WTC11 (cell line): ENCODE measurements around the gene OVOL2. TPM values are rescaled to one million over a fixed set of nuclear protein-coding genes. Genes with fewer than 3 reads are reported as not detected.

Experiments
- ATAC-seq: fragments of 200-7000 bp; cut with Tn5 transposase; 2 replicates; pipeline ENCODE4 v1.10.0; 2021; ENCODE audit warnings: mild to moderate bottlenecking, moderate library complexity
- CTCF ChIA-PET: fragments of 300-600 bp; sonication (Branson Sonifier 250); formaldehyde crosslinking; loops from one replicate; lab custom pipeline; 2021; ENCODE audit warnings: antibody characterized with exemption; lab: Charles Lee
- POLR2A ChIA-PET: fragments of 350-600 bp; sonication (Branson Sonifier 250); formaldehyde crosslinking; loops from one replicate; lab custom pipeline; 2021; ENCODE audit warnings: antibody characterized with exemption; lab: Charles Lee
- DNase-seq: peaks from one replicate; pipeline ENCODE4 v3.0.0; 2021; ENCODE audit warnings: low spot score
- H3K27ac Mint-ChIP-seq: 2 replicates; pipeline ENCODE4 v1.8.0; 2021; ENCODE audit warnings: mixed read lengths
- H3K27me3 Mint-ChIP-seq: 2 replicates; pipeline ENCODE4 v1.8.0; 2021; ENCODE audit warnings: low read depth, mild to moderate bottlenecking, moderate library complexity, mixed read lengths
- H3K36me3 Mint-ChIP-seq: 2 replicates; pipeline ENCODE4 v1.8.0; 2021; ENCODE audit warnings: mixed read lengths
- H3K4me1 Mint-ChIP-seq: 2 replicates; pipeline ENCODE4 v1.8.0; 2022; ENCODE audit warnings: mixed read lengths
- H3K4me3 Mint-ChIP-seq: 2 replicates; pipeline ENCODE4 v1.8.0; 2021; ENCODE audit warnings: mild to moderate bottlenecking, moderate library complexity, mixed read lengths
- H3K9me3 Mint-ChIP-seq: 2 replicates; pipeline ENCODE4 v1.8.0; 2021; ENCODE audit warnings: mixed read lengths
- ELF4 ChIP-seq: sonication (generic); formaldehyde crosslinking; IDR thresholded peaks from 2 replicates; pipeline ENCODE4 v1.8.1; 2022; ENCODE audit warnings: low read depth, mild to moderate bottlenecking, moderate library complexity, missing genetic modification reagents
- EMX1 ChIP-seq: fragments of 250-450 bp; sonication (Bioruptor Pico); IDR thresholded peaks from 2 replicates; pipeline ENCODE4 v1.8.0; 2021; ENCODE audit warnings: mild to moderate bottlenecking
- NFE2L1 ChIP-seq: sonication (generic); formaldehyde crosslinking; IDR thresholded peaks from 2 replicates; pipeline ENCODE4 v1.8.1; 2023; ENCODE audit warnings: missing genetic modification reagents
- NFYB ChIP-seq: sonication (generic); formaldehyde crosslinking; conservative IDR thresholded peaks from 2 replicates; pipeline ENCODE4 v1.8.0; 2022; ENCODE audit warnings: low read depth, missing genetic modification reagents
- ZBTB21 ChIP-seq: sonication (generic); formaldehyde crosslinking; IDR thresholded peaks from 2 replicates; pipeline ENCODE4 v1.8.1; 2023; ENCODE audit warnings: mild to moderate bottlenecking, missing genetic modification reagents, borderline replicate concordance
- ZNF232 ChIP-seq: sonication (generic); formaldehyde crosslinking; IDR thresholded peaks from 2 replicates; pipeline ENCODE4 v1.8.0; 2022; ENCODE audit warnings: mild to moderate bottlenecking, missing genetic modification reagents
- ZNF317 ChIP-seq: sonication (generic); formaldehyde crosslinking; IDR thresholded peaks from 2 replicates; pipeline ENCODE4 v1.8.1; 2023; ENCODE audit warnings: low read depth, mild to moderate bottlenecking, moderate library complexity, missing genetic modification reagents, borderline replicate concordance
- total RNA-seq: library from RNA; stranded (reverse); gene quantifications from 3 replicates; pipeline ENCODE4 v1.2.3, GENCODE V29; 2021
- TF ChIP-seq, protein P1 (sequence below): sonication (generic); formaldehyde crosslinking; IDR thresholded peaks from 2 replicates; pipeline ENCODE4 v1.8.1; 2023; ENCODE audit warnings: mild to moderate bottlenecking, missing genetic modification reagents, moderate library complexity
- TF ChIP-seq, protein P2 (sequence below): sonication (generic); formaldehyde crosslinking; IDR thresholded peaks from 2 replicates; pipeline ENCODE4 v1.8.0; 2022; ENCODE audit warnings: mild to moderate bottlenecking, missing genetic modification reagents
- TF ChIP-seq, protein P3 (sequence below): sonication (generic); formaldehyde crosslinking; IDR thresholded peaks from 2 replicates; pipeline ENCODE4 v1.8.0; 2022; ENCODE audit warnings: mild to moderate bottlenecking, missing genetic modification reagents
- TF ChIP-seq, protein P4 (sequence below): fragments of 250-450 bp; sonication (Bioruptor Pico); IDR thresholded peaks from 2 replicates; pipeline ENCODE4 v2.1.2; 2022; ENCODE audit warnings: mild to moderate bottlenecking, moderate library complexity
- TF ChIP-seq, protein P5 (sequence below): sonication (generic); formaldehyde crosslinking; IDR thresholded peaks from 2 replicates; pipeline ENCODE4 v1.8.1; 2022; ENCODE audit warnings: low read depth, mild to moderate bottlenecking, moderate library complexity, missing genetic modification reagents, borderline replicate concordance
- TF ChIP-seq, protein P6 (sequence below): fragments of 250-450 bp; sonication (Bioruptor Pico); IDR thresholded peaks from 2 replicates; pipeline ENCODE4 v1.9.0; 2021; ENCODE audit warnings: mild to moderate bottlenecking
- TF ChIP-seq, protein P7 (sequence below): fragments of 250-450 bp; sonication (Bioruptor Pico); IDR thresholded peaks from 2 replicates; pipeline ENCODE4 v1.9.0; 2021; ENCODE audit warnings: mild to moderate bottlenecking, borderline replicate concordance

OVOL2 gene
- total RNA-seq, 1 experiment from 2014 or later: 9.8 TPM

DNA sequence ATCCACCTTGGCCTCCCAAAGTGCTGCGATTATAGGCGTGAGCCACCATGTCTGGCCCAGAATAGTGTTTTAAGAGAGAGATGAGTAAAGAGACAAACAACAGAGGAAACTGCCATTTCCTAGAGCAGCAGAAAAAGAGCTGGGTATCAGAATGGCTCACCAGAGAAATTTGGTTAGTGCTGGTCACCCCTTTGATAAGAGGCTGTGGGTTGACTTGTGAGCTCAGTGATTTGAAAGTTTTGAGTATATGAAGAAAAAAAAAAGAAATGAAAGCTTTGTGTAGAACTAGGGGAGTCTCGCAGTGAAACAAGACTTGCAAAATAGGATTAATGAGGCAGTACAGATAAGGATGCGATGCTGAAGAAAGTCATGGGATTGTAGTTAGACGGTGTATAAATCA lies 59.3 kb downstream of the OVOL2 start:
- H3K36me3 Mint-ChIP-seq: no peaks in the 10 kb centered on the region
- H3K4me1 Mint-ChIP-seq: peaks cover 18% of the 10 kb centered on the region
- ATAC-seq: no peak
- CTCF ChIA-PET: interaction anchor here (0.8 kb wide), 1 partner anchor 59 kb away, joined by 4 read pairs; no protein-coding TSS in a partner anchor
- H3K27ac Mint-ChIP-seq: no peak overlapping the region
- no peaks in the 10 kb centered on the region for H3K27me3 Mint-ChIP-seq
- H3K4me3 Mint-ChIP-seq: no peak overlapping the region
- TF ChIP-seq ZNF232 (CRISPR knock-in tag) (no peak), ZNF317 (no peak), ELF4 (CRISPR knock-in tag) (no peak), ZBTB21 (CRISPR knock-in tag) (no peak), EMX1 (CRISPR knock-in tag) (no peak), NFYB (CRISPR knock-in tag) (no peak), NFE2L1 (CRISPR knock-in tag) (no peak)
- TF ChIP-seq, protein P1, sequence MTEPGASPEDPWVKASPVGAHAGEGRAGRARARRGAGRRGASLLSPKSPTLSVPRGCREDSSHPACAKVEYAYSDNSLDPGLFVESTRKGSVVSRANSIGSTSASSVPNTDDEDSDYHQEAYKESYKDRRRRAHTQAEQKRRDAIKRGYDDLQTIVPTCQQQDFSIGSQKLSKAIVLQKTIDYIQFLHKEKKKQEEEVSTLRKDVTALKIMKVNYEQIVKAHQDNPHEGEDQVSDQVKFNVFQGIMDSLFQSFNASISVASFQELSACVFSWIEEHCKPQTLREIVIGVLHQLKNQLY (CRISPR knock-in tag): no peak
- TF ChIP-seq, protein P2, sequence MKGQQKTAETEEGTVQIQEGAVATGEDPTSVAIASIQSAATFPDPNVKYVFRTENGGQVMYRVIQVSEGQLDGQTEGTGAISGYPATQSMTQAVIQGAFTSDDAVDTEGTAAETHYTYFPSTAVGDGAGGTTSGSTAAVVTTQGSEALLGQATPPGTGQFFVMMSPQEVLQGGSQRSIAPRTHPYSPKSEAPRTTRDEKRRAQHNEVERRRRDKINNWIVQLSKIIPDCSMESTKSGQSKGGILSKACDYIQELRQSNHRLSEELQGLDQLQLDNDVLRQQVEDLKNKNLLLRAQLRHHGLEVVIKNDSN: no peak
- TF ChIP-seq, protein P3, sequence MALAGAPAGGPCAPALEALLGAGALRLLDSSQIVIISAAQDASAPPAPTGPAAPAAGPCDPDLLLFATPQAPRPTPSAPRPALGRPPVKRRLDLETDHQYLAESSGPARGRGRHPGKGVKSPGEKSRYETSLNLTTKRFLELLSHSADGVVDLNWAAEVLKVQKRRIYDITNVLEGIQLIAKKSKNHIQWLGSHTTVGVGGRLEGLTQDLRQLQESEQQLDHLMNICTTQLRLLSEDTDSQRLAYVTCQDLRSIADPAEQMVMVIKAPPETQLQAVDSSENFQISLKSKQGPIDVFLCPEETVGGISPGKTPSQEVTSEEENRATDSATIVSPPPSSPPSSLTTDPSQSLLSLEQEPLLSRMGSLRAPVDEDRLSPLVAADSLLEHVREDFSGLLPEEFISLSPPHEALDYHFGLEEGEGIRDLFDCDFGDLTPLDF: no peak
- TF ChIP-seq, protein P4, sequence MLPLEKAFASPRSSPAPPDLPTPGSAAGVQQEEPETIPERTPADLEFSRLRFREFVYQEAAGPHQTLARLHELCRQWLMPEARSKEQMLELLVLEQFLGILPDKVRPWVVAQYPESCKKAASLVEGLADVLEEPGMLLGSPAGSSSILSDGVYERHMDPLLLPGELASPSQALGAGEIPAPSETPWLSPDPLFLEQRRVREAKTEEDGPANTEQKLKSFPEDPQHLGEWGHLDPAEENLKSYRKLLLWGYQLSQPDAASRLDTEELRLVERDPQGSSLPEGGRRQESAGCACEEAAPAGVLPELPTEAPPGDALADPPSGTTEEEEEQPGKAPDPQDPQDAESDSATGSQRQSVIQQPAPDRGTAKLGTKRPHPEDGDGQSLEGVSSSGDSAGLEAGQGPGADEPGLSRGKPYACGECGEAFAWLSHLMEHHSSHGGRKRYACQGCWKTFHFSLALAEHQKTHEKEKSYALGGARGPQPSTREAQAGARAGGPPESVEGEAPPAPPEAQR (CRISPR knock-in tag): no peak
- TF ChIP-seq, protein P5, sequence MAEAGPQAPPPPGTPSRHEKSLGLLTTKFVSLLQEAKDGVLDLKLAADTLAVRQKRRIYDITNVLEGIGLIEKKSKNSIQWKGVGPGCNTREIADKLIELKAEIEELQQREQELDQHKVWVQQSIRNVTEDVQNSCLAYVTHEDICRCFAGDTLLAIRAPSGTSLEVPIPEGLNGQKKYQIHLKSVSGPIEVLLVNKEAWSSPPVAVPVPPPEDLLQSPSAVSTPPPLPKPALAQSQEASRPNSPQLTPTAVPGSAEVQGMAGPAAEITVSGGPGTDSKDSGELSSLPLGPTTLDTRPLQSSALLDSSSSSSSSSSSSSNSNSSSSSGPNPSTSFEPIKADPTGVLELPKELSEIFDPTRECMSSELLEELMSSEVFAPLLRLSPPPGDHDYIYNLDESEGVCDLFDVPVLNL (CRISPR knock-in tag): no peak
- TF ChIP-seq, protein P6, sequence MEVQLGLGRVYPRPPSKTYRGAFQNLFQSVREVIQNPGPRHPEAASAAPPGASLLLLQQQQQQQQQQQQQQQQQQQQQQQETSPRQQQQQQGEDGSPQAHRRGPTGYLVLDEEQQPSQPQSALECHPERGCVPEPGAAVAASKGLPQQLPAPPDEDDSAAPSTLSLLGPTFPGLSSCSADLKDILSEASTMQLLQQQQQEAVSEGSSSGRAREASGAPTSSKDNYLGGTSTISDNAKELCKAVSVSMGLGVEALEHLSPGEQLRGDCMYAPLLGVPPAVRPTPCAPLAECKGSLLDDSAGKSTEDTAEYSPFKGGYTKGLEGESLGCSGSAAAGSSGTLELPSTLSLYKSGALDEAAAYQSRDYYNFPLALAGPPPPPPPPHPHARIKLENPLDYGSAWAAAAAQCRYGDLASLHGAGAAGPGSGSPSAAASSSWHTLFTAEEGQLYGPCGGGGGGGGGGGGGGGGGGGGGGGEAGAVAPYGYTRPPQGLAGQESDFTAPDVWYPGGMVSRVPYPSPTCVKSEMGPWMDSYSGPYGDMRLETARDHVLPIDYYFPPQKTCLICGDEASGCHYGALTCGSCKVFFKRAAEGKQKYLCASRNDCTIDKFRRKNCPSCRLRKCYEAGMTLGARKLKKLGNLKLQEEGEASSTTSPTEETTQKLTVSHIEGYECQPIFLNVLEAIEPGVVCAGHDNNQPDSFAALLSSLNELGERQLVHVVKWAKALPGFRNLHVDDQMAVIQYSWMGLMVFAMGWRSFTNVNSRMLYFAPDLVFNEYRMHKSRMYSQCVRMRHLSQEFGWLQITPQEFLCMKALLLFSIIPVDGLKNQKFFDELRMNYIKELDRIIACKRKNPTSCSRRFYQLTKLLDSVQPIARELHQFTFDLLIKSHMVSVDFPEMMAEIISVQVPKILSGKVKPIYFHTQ (CRISPR knock-in tag): no peak
- TF ChIP-seq, protein P7, sequence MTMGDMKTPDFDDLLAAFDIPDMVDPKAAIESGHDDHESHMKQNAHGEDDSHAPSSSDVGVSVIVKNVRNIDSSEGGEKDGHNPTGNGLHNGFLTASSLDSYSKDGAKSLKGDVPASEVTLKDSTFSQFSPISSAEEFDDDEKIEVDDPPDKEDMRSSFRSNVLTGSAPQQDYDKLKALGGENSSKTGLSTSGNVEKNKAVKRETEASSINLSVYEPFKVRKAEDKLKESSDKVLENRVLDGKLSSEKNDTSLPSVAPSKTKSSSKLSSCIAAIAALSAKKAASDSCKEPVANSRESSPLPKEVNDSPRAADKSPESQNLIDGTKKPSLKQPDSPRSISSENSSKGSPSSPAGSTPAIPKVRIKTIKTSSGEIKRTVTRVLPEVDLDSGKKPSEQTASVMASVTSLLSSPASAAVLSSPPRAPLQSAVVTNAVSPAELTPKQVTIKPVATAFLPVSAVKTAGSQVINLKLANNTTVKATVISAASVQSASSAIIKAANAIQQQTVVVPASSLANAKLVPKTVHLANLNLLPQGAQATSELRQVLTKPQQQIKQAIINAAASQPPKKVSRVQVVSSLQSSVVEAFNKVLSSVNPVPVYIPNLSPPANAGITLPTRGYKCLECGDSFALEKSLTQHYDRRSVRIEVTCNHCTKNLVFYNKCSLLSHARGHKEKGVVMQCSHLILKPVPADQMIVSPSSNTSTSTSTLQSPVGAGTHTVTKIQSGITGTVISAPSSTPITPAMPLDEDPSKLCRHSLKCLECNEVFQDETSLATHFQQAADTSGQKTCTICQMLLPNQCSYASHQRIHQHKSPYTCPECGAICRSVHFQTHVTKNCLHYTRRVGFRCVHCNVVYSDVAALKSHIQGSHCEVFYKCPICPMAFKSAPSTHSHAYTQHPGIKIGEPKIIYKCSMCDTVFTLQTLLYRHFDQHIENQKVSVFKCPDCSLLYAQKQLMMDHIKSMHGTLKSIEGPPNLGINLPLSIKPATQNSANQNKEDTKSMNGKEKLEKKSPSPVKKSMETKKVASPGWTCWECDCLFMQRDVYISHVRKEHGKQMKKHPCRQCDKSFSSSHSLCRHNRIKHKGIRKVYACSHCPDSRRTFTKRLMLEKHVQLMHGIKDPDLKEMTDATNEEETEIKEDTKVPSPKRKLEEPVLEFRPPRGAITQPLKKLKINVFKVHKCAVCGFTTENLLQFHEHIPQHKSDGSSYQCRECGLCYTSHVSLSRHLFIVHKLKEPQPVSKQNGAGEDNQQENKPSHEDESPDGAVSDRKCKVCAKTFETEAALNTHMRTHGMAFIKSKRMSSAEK (CRISPR knock-in tag): no peak
- no peaks in the 10 kb centered on the region for H3K9me3 Mint-ChIP-seq
- POLR2A ChIA-PET: no interaction called here
- no peak for DNase-seq
